ENCODE measurements around the gene HTT-AS. TPM values are rescaled to one million over a fixed set of nuclear protein-coding genes. Genes with fewer than 3 reads are reported as not detected.
"Not testable (repeated sequence)": the region's sequence is repeated elsewhere in the genome, so short reads cannot be mapped to it uniquely, and the experiment has no call there.

HTT-AS gene
- total RNA-seq, 5 donors from 2014 or later (not counting 1 experiment from before 2014, with no cell fraction given): not detected

GRCh38 chr4:3051141-3051897, 23.0 kb downstream of the HTT-AS start:
- H3K4me3 Mint-ChIP-seq; H3K36me3 ChIP-seq (ENCODE audit: control insufficient read depth in 2 of 2, extremely low read depth in 1 of 2, insufficient read depth in 1 of 2, low read length in 1 of 2); DNase-seq; H3K4me3 ChIP-seq (ENCODE audit: control insufficient read depth in 1 of 2, extremely low read depth in 1 of 2, low read length in 1 of 2); H3K27me3 ChIP-seq (replicated peaks in 1 of 2; ENCODE audit: control insufficient read depth in 2 of 2, extremely low read depth in 1 of 2, insufficient read depth in 2 of 2, low read length in 1 of 2); H3K36me3 Mint-ChIP-seq; H3K9me3 ChIP-seq; CTCF ChIA-PET; H3K27ac ChIP-seq (ENCODE audit: low read length); H3K27ac Mint-ChIP-seq; ATAC-seq (replicated peaks in 1 of 4); H3K27me3 Mint-ChIP-seq: not testable (repeated sequence)
- POLR2A ChIA-PET: interaction anchor here in 1 of 2 donors (0.6 kb wide), 1 partner anchor 39 kb away, joined by 3 read pairs; no protein-coding TSS in a partner anchor
- peaks cover 12 to 13% (median 13%) of the 10 kb centered on the region in 3 donors for H3K4me1 Mint-ChIP-seq
- WGBS (ENCODE audit: insufficient coverage): 92% methylated on average over 4 of the region's 12 CpGs
- H3K9me3 Mint-ChIP-seq: peaks cover 5 to 13% (median 9%) of the 10 kb centered on the region in 3 donors
- peaks cover 2 to 14% of the 10 kb centered on the region in 2 experiments for H3K4me1 ChIP-seq (ENCODE audit: control insufficient read depth in 1 of 2, extremely low read depth in 1 of 2, insufficient read depth in 2 of 2, low read length in 2 of 2)

- Histone ChIP-seq H3K4me1 (ENCODE audit: control insufficient read depth in 1 of 2, extremely low read depth in 1 of 2, insufficient read depth in 2 of 2, low read length in 2 of 2) (peaks cover 2 to 31% of the 10 kb centered on the region in 2 experiments), H3K9me3 (no peaks in the 10 kb centered on the region), H3K4me3 (ENCODE audit: control insufficient read depth in 1 of 2, extremely low read depth in 1 of 2, low read length in 1 of 2) (peak overlapping the region; percentile 44 to 45), H3K36me3 (ENCODE audit: control insufficient read depth in 2 of 2, extremely low read depth in 1 of 2, insufficient read depth in 1 of 2, low read length in 1 of 2) (no peaks in the 10 kb centered on the region), H3K27me3 (replicated peaks in 1 of 2; ENCODE audit: control insufficient read depth in 2 of 2, extremely low read depth in 1 of 2, insufficient read depth in 2 of 2, low read length in 1 of 2) (no peaks in the 10 kb centered on the region), H3K27ac (ENCODE audit: low read length) (peak overlapping the region; percentile 60)
- peak; percentile 68 to 79 (median 74) for ATAC-seq (replicated peaks in 1 of 4)
- whole genome bisulfite sequencing (ENCODE audit: insufficient coverage): 23% methylated on average over 15 of the region's 20 CpGs
- Mint-ChIP-seq H3K9me3 (peaks cover 0 to 5% (median 0%) of the 10 kb centered on the region in 3 donors), H3K36me3 (peaks cover 4% of the 10 kb centered on the region), H3K4me1 (peaks cover 31 to 38% (median 36%) of the 10 kb centered on the region in 3 donors), H3K4me3 (peak overlapping the region; percentile 56 to 88 (median 80)), H3K27ac (peak overlapping the region; percentile 91 to 92), H3K27me3 (no peaks in the 10 kb centered on the region)
- DNase-seq: peak; percentile 30 to 79 (median 63)
- ChIA-PET POLR2A (no interaction called here), CTCF (interaction anchor here in 1 of 2 donors (0.6 kb wide), 1 partner anchor 15 kb away, joined by 5 read pairs; no protein-coding TSS in a partner anchor)
These were observed 26.7 kb downstream of the HTT-AS start for GRCh38 chr4:3047464-3048286.

DNA sequence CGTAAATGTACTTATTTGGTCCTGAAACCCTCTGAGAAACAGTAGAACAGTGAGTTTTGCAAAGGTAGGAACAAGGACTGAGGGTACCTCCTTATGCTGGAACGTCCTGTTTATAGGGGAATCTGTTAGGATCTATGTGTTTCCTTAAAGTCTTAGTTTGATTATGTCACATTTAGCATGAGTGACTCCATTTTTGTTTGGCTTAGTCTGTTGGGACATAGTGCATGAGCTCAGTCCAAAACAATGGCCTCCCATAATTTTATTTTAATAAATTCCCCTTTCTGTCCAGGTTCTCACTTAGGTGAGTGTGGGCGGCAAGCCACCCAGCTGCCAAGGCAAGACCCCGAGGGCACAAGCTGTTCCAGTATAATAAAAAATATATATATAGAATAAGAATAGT, 27.7 kb downstream of the HTT-AS start:
- Histone ChIP-seq H3K36me3 (ENCODE audit: control insufficient read depth in 2 of 2, extremely low read depth in 1 of 2, insufficient read depth in 1 of 2, low read length in 1 of 2) (no peaks in the 10 kb centered on the region), H3K27me3 (replicated peaks in 1 of 2; ENCODE audit: control insufficient read depth in 2 of 2, extremely low read depth in 1 of 2, insufficient read depth in 2 of 2, low read length in 1 of 2) (no peaks in the 10 kb centered on the region), H3K27ac (ENCODE audit: low read length) (no peak overlapping the region), H3K9me3 (no peaks in the 10 kb centered on the region), H3K4me3 (ENCODE audit: control insufficient read depth in 1 of 2, extremely low read depth in 1 of 2, low read length in 1 of 2) (no peak overlapping the region), H3K4me1 (ENCODE audit: control insufficient read depth in 1 of 2, extremely low read depth in 1 of 2, insufficient read depth in 2 of 2, low read length in 2 of 2) (peaks cover 4 to 42% of the 10 kb centered on the region in 2 experiments)
- ChIA-PET POLR2A (no interaction called here), CTCF (interaction anchor here in 1 of 2 donors (0.6 kb wide), 1 partner anchor 14 kb away, joined by 5 read pairs; no protein-coding TSS in a partner anchor)
- ATAC-seq (replicated peaks in 1 of 4): no peak
- Mint-ChIP-seq H3K27ac (no peak overlapping the region), H3K4me1 (peaks cover 41 to 48% (median 46%) of the 10 kb centered on the region in 3 donors), H3K4me3 (peak overlapping the region in 2 of 3 donors; percentile 45 to 56), H3K36me3 (peaks cover 4% of the 10 kb centered on the region), H3K27me3 (no peaks in the 10 kb centered on the region), H3K9me3 (peaks cover 0 to 5% (median 0%) of the 10 kb centered on the region in 3 donors)
- DNase-seq: no peak
- WGBS (ENCODE audit: insufficient coverage): no CpG with 5 or more reads among the region's 4 CpGs

DNA sequence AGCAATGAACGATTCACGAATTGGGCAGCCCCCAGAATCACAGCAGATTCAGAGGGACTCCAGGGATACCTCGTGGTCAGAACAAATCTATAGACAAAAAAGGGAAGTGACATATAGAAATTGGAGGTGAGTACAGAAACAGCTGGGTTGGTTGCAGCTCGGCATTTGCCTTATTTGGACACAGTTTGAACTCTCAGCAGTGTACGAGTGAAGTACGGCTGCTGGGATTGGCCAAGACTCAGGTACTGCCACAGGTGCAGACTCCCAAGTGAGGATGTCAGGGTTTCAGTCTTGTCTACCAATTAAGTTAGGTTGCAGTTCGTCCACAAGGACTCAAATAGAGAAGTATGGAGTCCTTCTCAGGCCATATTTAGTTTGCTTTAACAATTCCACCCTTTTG, 28.2 kb downstream of the HTT-AS start:
- Histone ChIP-seq H3K27ac (ENCODE audit: low read length) (peak overlapping the region; percentile 5), H3K27me3 (replicated peaks in 1 of 2; ENCODE audit: control insufficient read depth in 2 of 2, extremely low read depth in 1 of 2, insufficient read depth in 2 of 2, low read length in 1 of 2) (no peaks in the 10 kb centered on the region), H3K9me3 (no peaks in the 10 kb centered on the region), H3K4me1 (ENCODE audit: control insufficient read depth in 1 of 2, extremely low read depth in 1 of 2, insufficient read depth in 2 of 2, low read length in 2 of 2) (peaks cover 4 to 46% of the 10 kb centered on the region in 2 experiments), H3K36me3 (ENCODE audit: control insufficient read depth in 2 of 2, extremely low read depth in 1 of 2, insufficient read depth in 1 of 2, low read length in 1 of 2) (no peaks in the 10 kb centered on the region), H3K4me3 (ENCODE audit: control insufficient read depth in 1 of 2, extremely low read depth in 1 of 2, low read length in 1 of 2) (no peak overlapping the region)
- WGBS (ENCODE audit: insufficient coverage): 90% methylated on average over 3 of the region's 7 CpGs
- POLR2A ChIA-PET: no interaction called here
- Mint-ChIP-seq H3K27ac (no peak overlapping the region), H3K36me3 (peaks cover 4% of the 10 kb centered on the region), H3K27me3 (no peaks in the 10 kb centered on the region), H3K9me3 (peaks cover 0 to 5% (median 0%) of the 10 kb centered on the region in 3 donors), H3K4me1 (peaks cover 46 to 52% (median 50%) of the 10 kb centered on the region in 3 donors), H3K4me3 (no peak overlapping the region)
- CTCF ChIA-PET: no interaction called here
- ATAC-seq (replicated peaks in 1 of 4) (no peak), DNase-seq (peak in 1 of 35 experiments; percentile 11)

- Mint-ChIP-seq H3K9me3 (peaks cover 0 to 5% (median 0%) of the 10 kb centered on the region in 3 donors), H3K36me3 (peaks cover 4% of the 10 kb centered on the region), H3K27me3 (no peaks in the 10 kb centered on the region), H3K4me3 (peak overlapping the region; percentile 23 to 64 (median 58)), H3K4me1 (peaks cover 47 to 57% (median 55%) of the 10 kb centered on the region in 3 donors), H3K27ac (peak overlapping the region; percentile 37 to 76)
- ChIA-PET CTCF (no interaction called here), POLR2A (interaction anchor here in 1 of 2 donors (0.7 kb wide), 1 partner anchor 262 kb away, joined by 3 read pairs; no protein-coding TSS in a partner anchor)
- Histone ChIP-seq H3K27ac (ENCODE audit: low read length) (peak overlapping the region; percentile 5), H3K4me3 (ENCODE audit: control insufficient read depth in 1 of 2, extremely low read depth in 1 of 2, low read length in 1 of 2) (no peak overlapping the region), H3K27me3 (replicated peaks in 1 of 2; ENCODE audit: control insufficient read depth in 2 of 2, extremely low read depth in 1 of 2, insufficient read depth in 2 of 2, low read length in 1 of 2) (no peaks in the 10 kb centered on the region), H3K9me3 (no peaks in the 10 kb centered on the region), H3K36me3 (ENCODE audit: control insufficient read depth in 2 of 2, extremely low read depth in 1 of 2, insufficient read depth in 1 of 2, low read length in 1 of 2) (no peaks in the 10 kb centered on the region), H3K4me1 (ENCODE audit: control insufficient read depth in 1 of 2, extremely low read depth in 1 of 2, insufficient read depth in 2 of 2, low read length in 2 of 2) (peaks cover 4 to 54% of the 10 kb centered on the region in 2 experiments)
- 55% methylated on average over 15 of the region's 22 CpGs for WGBS (ENCODE audit: insufficient coverage)
- ATAC-seq (replicated peaks in 1 of 4): peak; percentile 52 to 74 (median 62)
- DNase-seq: peak; percentile 22 to 90 (median 81)
These were observed 29.2 kb downstream of the HTT-AS start for GRCh38 chr4:3044870-3045819.

Measured in T-cell (primary cell).